ENCODE results near the gene HP. TPM values are rescaled to one million over a fixed set of nuclear protein-coding genes. Genes with fewer than 3 reads are reported as not detected.

Gene HP
- total RNA-seq, 1 donor from 2014 or later = not detected

- H3K9me3 Mint-ChIP-seq = no peaks in the 10 kb centered on the region
- H3K4me1 Mint-ChIP-seq = peaks cover 37% of the 10 kb centered on the region
- no peaks in the 10 kb centered on the region for H3K27me3 Mint-ChIP-seq (ENCODE audit: low read depth)
- peak; percentile 84 for DNase-seq (ENCODE audit: low read depth, low spot score)
- TF ChIP-seq CTCF (conservative IDR thresholded peaks at IDR 0.05) = no peak
- H3K27ac Mint-ChIP-seq (ENCODE audit: unreplicated experiment) = peak within 1 kb of the TSS; percentile 95
- peak within 1 kb of the TSS; percentile 96 for H3K4me3 Mint-ChIP-seq
- H3K36me3 Mint-ChIP-seq (ENCODE audit: low read depth) = no peaks in the 10 kb centered on the region
These were observed 39.4 kb downstream of the HP start, which contains the start of the genes DHX38 and TXNL4B for GRCh38 chr16:72093448-72094265. DHX38 (plus strand) TSS chr16:72093847; CDS start chr16:72096158, 2,311 bp downstream. TXNL4B (minus strand) TSS chr16:72093620; CDS start chr16:72090749, 2,871 bp downstream.

GRCh38 chr16:72094266-72094610 lies 39.9 kb downstream of the HP start:
- no peak for DNase-seq (ENCODE audit: low read depth, low spot score)
- peak overlapping the region; percentile 96 for H3K4me3 Mint-ChIP-seq
- H3K4me1 Mint-ChIP-seq = peaks cover 37% of the 10 kb centered on the region
- peaks cover 6% of the 10 kb centered on the region for H3K36me3 Mint-ChIP-seq (ENCODE audit: low read depth)
- H3K27me3 Mint-ChIP-seq (ENCODE audit: low read depth) = no peaks in the 10 kb centered on the region
- no peaks in the 10 kb centered on the region for H3K9me3 Mint-ChIP-seq
- TF ChIP-seq CTCF (conservative IDR thresholded peaks at IDR 0.05) = no peak
- peak overlapping the region; percentile 60 for H3K27ac Mint-ChIP-seq (ENCODE audit: unreplicated experiment)

- H3K27me3 Mint-ChIP-seq (ENCODE audit: low read depth) = no peaks in the 10 kb centered on the region
- no peaks in the 10 kb centered on the region for H3K9me3 Mint-ChIP-seq
- peaks cover 16% of the 10 kb centered on the region for H3K36me3 Mint-ChIP-seq (ENCODE audit: low read depth)
- no peak for DNase-seq (ENCODE audit: low read depth, low spot score)
- peaks cover 8% of the 10 kb centered on the region for H3K4me1 Mint-ChIP-seq
- TF ChIP-seq CTCF (conservative IDR thresholded peaks at IDR 0.05) = no peak
- H3K4me3 Mint-ChIP-seq = peak overlapping the region; percentile 61
- H3K27ac Mint-ChIP-seq (ENCODE audit: unreplicated experiment) = no peak overlapping the region
These were observed 44.6 kb downstream of the HP start for GRCh38 chr16:72098936-72099335.

- peak; percentile 50 for DNase-seq (ENCODE audit: low read depth, low spot score)
- TF ChIP-seq CTCF (conservative IDR thresholded peaks at IDR 0.05) = peak; percentile 62
- Mint-ChIP-seq H3K4me1 (peaks cover 8% of the 10 kb centered on the region), H3K27me3 (ENCODE audit: low read depth) (no peaks in the 10 kb centered on the region), H3K36me3 (ENCODE audit: low read depth) (peaks cover 16% of the 10 kb centered on the region), H3K9me3 (no peaks in the 10 kb centered on the region), H3K4me3 (peak overlapping the region; percentile 61), H3K27ac (ENCODE audit: unreplicated experiment) (no peak overlapping the region)
These were observed 45.1 kb downstream of the HP start for GRCh38 chr16:72099377-72099818.

- DNase-seq (ENCODE audit: low read depth, low spot score) = no peak
- H3K4me3 Mint-ChIP-seq = no peak overlapping the region
- H3K27ac Mint-ChIP-seq (ENCODE audit: unreplicated experiment) = no peak overlapping the region
- no peaks in the 10 kb centered on the region for H3K27me3 Mint-ChIP-seq (ENCODE audit: low read depth)
- no peaks in the 10 kb centered on the region for H3K4me1 Mint-ChIP-seq
- peaks cover 23% of the 10 kb centered on the region for H3K36me3 Mint-ChIP-seq (ENCODE audit: low read depth)
- no peak for TF ChIP-seq CTCF (conservative IDR thresholded peaks at IDR 0.05)
- H3K9me3 Mint-ChIP-seq = no peaks in the 10 kb centered on the region
These were observed 46.9 kb downstream of the HP start for GRCh38 chr16:72101195-72101594.

Measured in neural crest cell (in vitro differentiated cells).